Measurements from ENCODE around the gene ARHGAP18. TPM values are rescaled to one million over a fixed set of nuclear protein-coding genes. Genes with fewer than 3 reads are reported as not detected.

The ARHGAP18 gene
- total and polyA plus RNA-seq, 2 of the 13 experiments (the other 11 are each of a cell fraction or from before 2014, with no cell fraction given) = 58.2 to 115 TPM

DNA sequence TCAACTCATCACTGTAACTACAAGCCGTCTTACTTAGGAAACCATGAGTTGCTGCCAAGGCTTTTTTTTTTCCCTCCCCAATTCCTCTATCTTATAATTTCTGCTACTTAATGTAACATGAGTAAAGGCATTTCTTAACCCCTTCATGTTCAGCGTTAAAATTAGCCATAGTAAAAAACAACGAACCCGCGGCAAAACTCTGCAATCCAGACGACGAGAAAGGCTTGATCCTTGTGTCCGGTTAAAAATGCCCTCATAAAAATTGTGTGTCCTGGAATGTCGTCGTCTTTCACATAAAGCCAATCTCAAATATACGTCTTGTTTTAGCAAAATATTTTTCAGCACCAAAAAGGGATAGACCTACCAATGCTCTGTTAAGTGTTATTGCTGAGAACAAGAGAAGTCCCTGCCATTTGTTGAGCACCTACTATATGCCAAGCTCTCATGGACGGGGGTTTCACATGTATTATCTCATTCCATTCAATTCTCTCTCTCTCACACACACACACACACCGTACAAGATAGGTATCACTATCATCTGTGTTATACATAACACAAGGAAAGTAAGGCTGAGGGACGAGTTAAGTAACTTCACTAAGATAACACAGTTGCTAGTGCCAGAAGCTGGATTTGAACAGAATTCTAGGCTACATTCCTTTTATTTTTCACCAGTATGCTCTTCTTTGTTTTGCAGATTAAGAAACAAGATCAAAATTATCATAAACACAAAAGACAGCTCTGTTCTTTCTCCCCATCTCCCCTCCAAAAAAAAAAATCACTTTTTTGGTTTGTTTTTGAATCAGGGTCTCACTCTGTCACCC lies 683 bp upstream of the ARHGAP18 start (continued):
- no peak; the same call in 1 of the 2 replicates for TF ChIP-seq PATZ1 (CRISPR knock-in tag; IDR thresholded peaks at IDR 0.05)
- no peak for TF ChIP-seq CBX2 (IDR thresholded peaks at IDR 0.05; ENCODE audit: low read depth, low read length)
- TF ChIP-seq CBX2 (CRISPR knock-in tag; IDR thresholded peaks at IDR 0.05; ENCODE audit: low read depth) = no peak
- TF ChIP-seq CREM (IDR thresholded peaks at IDR 0.05) = no peak
- no peak for TF ChIP-seq CREM (CRISPR knock-in tag; IDR thresholded peaks at IDR 0.05)
- TF ChIP-seq EHMT2 (IDR thresholded peaks at IDR 0.05; ENCODE audit: borderline replicate concordance, low read depth, low read length) = 0 out of 2 replicates have a peak, but pooled peaks have one; percentile 7
- no peak for TF ChIP-seq HMG20B (CRISPR knock-in tag; conservative IDR thresholded peaks at IDR 0.05)
- no peak for TF ChIP-seq TEAD3 (CRISPR knock-in tag; optimal IDR thresholded peaks at IDR 0.05; ENCODE audit: borderline replicate concordance)
- no peak for TF ChIP-seq ATRX (CRISPR knock-in tag; IDR thresholded peaks at IDR 0.05; ENCODE audit: borderline replicate concordance)
- TF ChIP-seq BCLAF1 (IDR thresholded peaks at IDR 0.05) = no peak
- TF ChIP-seq ZNF710 (CRISPR knock-in tag; IDR thresholded peaks at IDR 0.05; ENCODE audit: borderline replicate concordance) = no peak
- peak; percentile 91 for TF ChIP-seq ZNF652 (CRISPR knock-in tag; IDR thresholded peaks at IDR 0.05; ENCODE audit: borderline replicate concordance, low read depth)
- no peak for TF ChIP-seq ZNF644 (CRISPR knock-in tag; IDR thresholded peaks at IDR 0.05; ENCODE audit: low read depth)
- TF ChIP-seq ZNF234 (CRISPR knock-in tag; conservative IDR thresholded peaks at IDR 0.05) = no peak
- TF ChIP-seq TAF15 (IDR thresholded peaks at IDR 0.05; ENCODE audit: low read depth, low read length, poor library complexity, severe bottlenecking) = no peak
- no peak for TF ChIP-seq TAF1 (CRISPR knock-in tag; IDR thresholded peaks at IDR 0.05)
- TF ChIP-seq CREB3 (CRISPR knock-in tag; IDR thresholded peaks at IDR 0.05) = no peak
- TF ChIP-seq, protein P1, sequence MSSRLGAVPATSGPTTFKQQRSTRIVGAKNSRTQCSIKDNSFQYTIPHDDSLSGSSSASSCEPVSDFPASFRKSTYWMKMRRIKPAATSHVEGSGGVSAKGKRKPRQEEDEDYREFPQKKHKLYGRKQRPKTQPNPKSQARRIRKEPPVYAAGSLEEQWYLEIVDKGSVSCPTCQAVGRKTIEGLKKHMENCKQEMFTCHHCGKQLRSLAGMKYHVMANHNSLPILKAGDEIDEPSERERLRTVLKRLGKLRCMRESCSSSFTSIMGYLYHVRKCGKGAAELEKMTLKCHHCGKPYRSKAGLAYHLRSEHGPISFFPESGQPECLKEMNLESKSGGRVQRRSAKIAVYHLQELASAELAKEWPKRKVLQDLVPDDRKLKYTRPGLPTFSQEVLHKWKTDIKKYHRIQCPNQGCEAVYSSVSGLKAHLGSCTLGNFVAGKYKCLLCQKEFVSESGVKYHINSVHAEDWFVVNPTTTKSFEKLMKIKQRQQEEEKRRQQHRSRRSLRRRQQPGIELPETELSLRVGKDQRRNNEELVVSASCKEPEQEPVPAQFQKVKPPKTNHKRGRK (CRISPR knock-in tag; IDR thresholded peaks at IDR 0.05) = no peak
- no peak for TF ChIP-seq TBX3 (IDR thresholded peaks at IDR 0.05; ENCODE audit: borderline replicate concordance)
- no peak for TF ChIP-seq FOXC1 (CRISPR knock-in tag; IDR thresholded peaks at IDR 0.05; ENCODE audit: borderline replicate concordance)
- TF ChIP-seq ZEB1 (IDR thresholded peaks at IDR 0.05; ENCODE audit: insufficient replicate concordance, low read depth) = peak; percentile 5
